ENCODE data around the gene ADAMTS2.
A peak's percentile ranks its signal among the peaks of the same experiment; 100 is the strongest.

Gene ADAMTS2

GRCh38 chr5:179275941-179276837 lies 69.1 kb downstream of the ADAMTS2 start:
- H3K36me3 ChIP-seq (ENCODE audit: control insufficient read depth in 1 of 2, insufficient read depth in 2 of 2, low read length in 2 of 2): peaks cover 0 to 4% of the 10 kb centered on the region in 2 donors
- H3K27ac ChIP-seq (ENCODE audit: low read length): peak overlapping the region; percentile 56
- H3K9me3 ChIP-seq (ENCODE audit: control insufficient read depth in 1 of 2, low read length in 2 of 2): no peaks in the 10 kb centered on the region
- peaks cover 2 to 4% of the 10 kb centered on the region in 2 donors for H3K4me1 ChIP-seq (ENCODE audit: control insufficient read depth in 1 of 2, insufficient read depth in 2 of 2, low read length in 2 of 2)
- no peaks in the 10 kb centered on the region for H3K27me3 ChIP-seq (ENCODE audit: low read depth, low read length)
- no peak overlapping the region for H3K4me3 ChIP-seq (ENCODE audit: low read depth in 1 of 2, low read length in 2 of 2)

- Histone ChIP-seq H3K27ac (ENCODE audit: low read length) (peak overlapping the region; percentile 56), H3K4me3 (ENCODE audit: low read depth in 1 of 2, low read length in 2 of 2) (no peak overlapping the region), H3K4me1 (ENCODE audit: control insufficient read depth in 1 of 2, insufficient read depth in 2 of 2, low read length in 2 of 2) (peaks cover 2 to 7% of the 10 kb centered on the region in 2 donors)
These were observed 69.8 kb downstream of the ADAMTS2 start for GRCh38 chr5:179275381-179275878.

GRCh38 chr5:179274321-179275315 lies 70.6 kb downstream of the ADAMTS2 start:
- Histone ChIP-seq H3K36me3 (ENCODE audit: control insufficient read depth in 1 of 2, insufficient read depth in 2 of 2, low read length in 2 of 2) (peaks cover 0 to 4% of the 10 kb centered on the region in 2 donors), H3K4me3 (ENCODE audit: low read depth in 1 of 2, low read length in 2 of 2) (no peak overlapping the region), H3K4me1 (ENCODE audit: control insufficient read depth in 1 of 2, insufficient read depth in 2 of 2, low read length in 2 of 2) (peaks cover 6 to 12% of the 10 kb centered on the region in 2 donors), H3K27ac (ENCODE audit: low read length) (peak overlapping the region; percentile 56), H3K9me3 (ENCODE audit: control insufficient read depth in 1 of 2, low read length in 2 of 2) (no peaks in the 10 kb centered on the region), H3K27me3 (ENCODE audit: low read depth, low read length) (no peaks in the 10 kb centered on the region)

More at GRCh38 chr5:179275381-179275878, 69.8 kb downstream of the ADAMTS2 start:
- Histone ChIP-seq H3K9me3 (ENCODE audit: control insufficient read depth in 1 of 2, low read length in 2 of 2) (no peaks in the 10 kb centered on the region), H3K36me3 (ENCODE audit: control insufficient read depth in 1 of 2, insufficient read depth in 2 of 2, low read length in 2 of 2) (peaks cover 0 to 4% of the 10 kb centered on the region in 2 donors), H3K27me3 (ENCODE audit: low read depth, low read length) (no peaks in the 10 kb centered on the region)

GRCh38 chr5:179273441-179274145 lies 71.7 kb downstream of the ADAMTS2 start:
- H3K4me3 ChIP-seq (ENCODE audit: low read depth in 1 of 2, low read length in 2 of 2): no peak overlapping the region
- peaks cover 6 to 14% of the 10 kb centered on the region in 2 donors for H3K4me1 ChIP-seq (ENCODE audit: control insufficient read depth in 1 of 2, insufficient read depth in 2 of 2, low read length in 2 of 2)
- peaks cover 0 to 4% of the 10 kb centered on the region in 2 donors for H3K36me3 ChIP-seq (ENCODE audit: control insufficient read depth in 1 of 2, insufficient read depth in 2 of 2, low read length in 2 of 2)
- no peaks in the 10 kb centered on the region for H3K27me3 ChIP-seq (ENCODE audit: low read depth, low read length)
- H3K9me3 ChIP-seq (ENCODE audit: control insufficient read depth in 1 of 2, low read length in 2 of 2): no peaks in the 10 kb centered on the region
- no peak overlapping the region for H3K27ac ChIP-seq (ENCODE audit: low read length)

GRCh38 chr5:179273073-179273435 lies 72.2 kb downstream of the ADAMTS2 start:
- H3K36me3 ChIP-seq (ENCODE audit: control insufficient read depth in 1 of 2, insufficient read depth in 2 of 2, low read length in 2 of 2): peaks cover 0 to 4% of the 10 kb centered on the region in 2 donors
- peaks cover 6 to 20% of the 10 kb centered on the region in 2 donors for H3K4me1 ChIP-seq (ENCODE audit: control insufficient read depth in 1 of 2, insufficient read depth in 2 of 2, low read length in 2 of 2)
- H3K27ac ChIP-seq (ENCODE audit: low read length): no peak overlapping the region
- H3K27me3 ChIP-seq (ENCODE audit: low read depth, low read length): no peaks in the 10 kb centered on the region
- no peaks in the 10 kb centered on the region for H3K9me3 ChIP-seq (ENCODE audit: control insufficient read depth in 1 of 2, low read length in 2 of 2)
- no peak overlapping the region for H3K4me3 ChIP-seq (ENCODE audit: low read depth in 1 of 2, low read length in 2 of 2)

GRCh38 chr5:179272326-179273072 lies 72.8 kb downstream of the ADAMTS2 start:
- H3K9me3 ChIP-seq (ENCODE audit: control insufficient read depth in 1 of 2, low read length in 2 of 2): no peaks in the 10 kb centered on the region
- no peak overlapping the region for H3K27ac ChIP-seq (ENCODE audit: low read length)
- no peaks in the 10 kb centered on the region for H3K27me3 ChIP-seq (ENCODE audit: low read depth, low read length)
- peaks cover 6 to 22% of the 10 kb centered on the region in 2 donors for H3K4me1 ChIP-seq (ENCODE audit: control insufficient read depth in 1 of 2, insufficient read depth in 2 of 2, low read length in 2 of 2)
- H3K36me3 ChIP-seq (ENCODE audit: control insufficient read depth in 1 of 2, insufficient read depth in 2 of 2, low read length in 2 of 2): peaks cover 0 to 4% of the 10 kb centered on the region in 2 donors
- no peak overlapping the region for H3K4me3 ChIP-seq (ENCODE audit: low read depth in 1 of 2, low read length in 2 of 2)

GRCh38 chr5:179271821-179272325 lies 73.4 kb downstream of the ADAMTS2 start:
- H3K9me3 ChIP-seq (ENCODE audit: control insufficient read depth in 1 of 2, low read length in 2 of 2): no peaks in the 10 kb centered on the region
- peaks cover 6 to 28% of the 10 kb centered on the region in 2 donors for H3K4me1 ChIP-seq (ENCODE audit: control insufficient read depth in 1 of 2, insufficient read depth in 2 of 2, low read length in 2 of 2)
- H3K4me3 ChIP-seq (ENCODE audit: low read depth in 1 of 2, low read length in 2 of 2): no peak overlapping the region
- H3K27me3 ChIP-seq (ENCODE audit: low read depth, low read length): no peaks in the 10 kb centered on the region
- peaks cover 0 to 4% of the 10 kb centered on the region in 2 donors for H3K36me3 ChIP-seq (ENCODE audit: control insufficient read depth in 1 of 2, insufficient read depth in 2 of 2, low read length in 2 of 2)
- H3K27ac ChIP-seq (ENCODE audit: low read length): no peak overlapping the region

GRCh38 chr5:179271428-179271734 lies 73.9 kb downstream of the ADAMTS2 start:
- Histone ChIP-seq H3K9me3 (ENCODE audit: control insufficient read depth in 1 of 2, low read length in 2 of 2) (no peaks in the 10 kb centered on the region), H3K27me3 (ENCODE audit: low read depth, low read length) (no peaks in the 10 kb centered on the region), H3K36me3 (ENCODE audit: control insufficient read depth in 1 of 2, insufficient read depth in 2 of 2, low read length in 2 of 2) (peaks cover 0 to 4% of the 10 kb centered on the region in 2 donors), H3K27ac (ENCODE audit: low read length) (no peak overlapping the region), H3K4me1 (ENCODE audit: control insufficient read depth in 1 of 2, insufficient read depth in 2 of 2, low read length in 2 of 2) (peaks cover 9 to 33% of the 10 kb centered on the region in 2 donors), H3K4me3 (ENCODE audit: low read depth in 1 of 2, low read length in 2 of 2) (no peak overlapping the region)

GRCh38 chr5:179270581-179271427 lies 74.5 kb downstream of the ADAMTS2 start:
- Histone ChIP-seq H3K27ac (ENCODE audit: low read length) (no peak overlapping the region), H3K4me1 (ENCODE audit: control insufficient read depth in 1 of 2, insufficient read depth in 2 of 2, low read length in 2 of 2) (peaks cover 10 to 39% of the 10 kb centered on the region in 2 donors), H3K4me3 (ENCODE audit: low read depth in 1 of 2, low read length in 2 of 2) (no peak overlapping the region), H3K36me3 (ENCODE audit: control insufficient read depth in 1 of 2, insufficient read depth in 2 of 2, low read length in 2 of 2) (peaks cover 0 to 9% of the 10 kb centered on the region in 2 donors), H3K27me3 (ENCODE audit: low read depth, low read length) (no peaks in the 10 kb centered on the region), H3K9me3 (ENCODE audit: control insufficient read depth in 1 of 2, low read length in 2 of 2) (no peaks in the 10 kb centered on the region)

Measured in muscle layer of duodenum (tissue), 2 donors.